Measurements from ENCODE around the gene FPGS. TPM values are rescaled to one million over a fixed set of nuclear protein-coding genes. Genes with fewer than 3 reads are reported as not detected.

FPGS gene
- total RNA-seq, 1 donor from 2014 or later, result 61.4 TPM

DNA sequence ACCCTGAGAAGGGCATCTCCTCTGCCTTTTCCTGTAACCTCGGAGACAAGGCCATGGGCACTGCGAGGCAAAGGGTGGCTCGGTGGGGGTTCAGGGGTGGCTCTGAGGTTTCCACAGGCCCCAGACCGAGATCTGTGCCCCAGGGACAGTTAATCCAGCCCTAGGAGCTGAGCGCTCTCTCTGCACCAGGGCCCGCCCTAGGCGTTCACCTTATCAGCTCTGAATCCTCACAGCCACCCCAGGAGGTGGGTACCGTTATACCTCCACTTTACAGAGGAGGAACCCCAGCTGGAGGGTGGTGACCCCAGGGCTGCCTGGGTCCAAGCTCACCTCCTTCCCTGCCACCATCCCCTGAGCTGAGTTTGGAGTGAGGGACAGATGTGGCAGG, 54.0 kb downstream of the FPGS start:
- TF ChIP-seq, protein P1, sequence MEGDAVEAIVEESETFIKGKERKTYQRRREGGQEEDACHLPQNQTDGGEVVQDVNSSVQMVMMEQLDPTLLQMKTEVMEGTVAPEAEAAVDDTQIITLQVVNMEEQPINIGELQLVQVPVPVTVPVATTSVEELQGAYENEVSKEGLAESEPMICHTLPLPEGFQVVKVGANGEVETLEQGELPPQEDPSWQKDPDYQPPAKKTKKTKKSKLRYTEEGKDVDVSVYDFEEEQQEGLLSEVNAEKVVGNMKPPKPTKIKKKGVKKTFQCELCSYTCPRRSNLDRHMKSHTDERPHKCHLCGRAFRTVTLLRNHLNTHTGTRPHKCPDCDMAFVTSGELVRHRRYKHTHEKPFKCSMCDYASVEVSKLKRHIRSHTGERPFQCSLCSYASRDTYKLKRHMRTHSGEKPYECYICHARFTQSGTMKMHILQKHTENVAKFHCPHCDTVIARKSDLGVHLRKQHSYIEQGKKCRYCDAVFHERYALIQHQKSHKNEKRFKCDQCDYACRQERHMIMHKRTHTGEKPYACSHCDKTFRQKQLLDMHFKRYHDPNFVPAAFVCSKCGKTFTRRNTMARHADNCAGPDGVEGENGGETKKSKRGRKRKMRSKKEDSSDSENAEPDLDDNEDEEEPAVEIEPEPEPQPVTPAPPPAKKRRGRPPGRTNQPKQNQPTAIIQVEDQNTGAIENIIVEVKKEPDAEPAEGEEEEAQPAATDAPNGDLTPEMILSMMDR (IDR thresholded peaks at IDR 0.05; ENCODE audit: unreplicated experiment), result no peak
- no peak for DNase-seq (ENCODE audit: low spot score in 2 of 2, unreplicated experiment in 2 of 2)
- Mint-ChIP-seq H3K4me3 (no peak overlapping the region), H3K9me3 (no peaks in the 10 kb centered on the region), H3K27me3 (ENCODE audit: low read depth) (no peaks in the 10 kb centered on the region), H3K4me1 (peaks cover 12% of the 10 kb centered on the region), H3K27ac (no peak overlapping the region), H3K36me3 (no peaks in the 10 kb centered on the region)

DNA sequence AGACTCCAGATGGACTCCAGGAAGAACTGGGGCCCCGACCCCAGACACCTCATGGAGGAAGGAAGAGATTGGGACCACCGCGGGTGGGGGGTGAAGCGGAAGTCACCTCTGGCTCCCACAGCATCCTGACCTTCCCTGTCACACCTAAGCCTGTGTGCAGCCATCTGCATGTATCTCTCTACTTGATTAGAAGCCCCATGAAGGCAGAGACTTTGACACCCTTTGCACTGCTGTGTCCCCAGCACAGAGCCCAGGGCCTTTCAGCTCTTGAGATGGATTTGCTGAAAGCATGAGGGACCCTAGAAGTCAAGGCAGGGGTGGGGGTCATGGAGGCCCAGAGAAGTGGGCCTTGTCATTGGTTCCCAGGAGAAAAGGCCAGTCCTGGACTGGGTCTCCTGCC, 54.6 kb downstream of the FPGS start:
- Mint-ChIP-seq H3K27me3 (ENCODE audit: low read depth) (no peaks in the 10 kb centered on the region), H3K4me3 (no peak overlapping the region), H3K4me1 (peaks cover 12% of the 10 kb centered on the region), H3K27ac (no peak overlapping the region), H3K9me3 (no peaks in the 10 kb centered on the region), H3K36me3 (no peaks in the 10 kb centered on the region)
- DNase-seq (ENCODE audit: low spot score in 2 of 2, unreplicated experiment in 2 of 2), result no peak
- TF ChIP-seq, protein P1 (IDR thresholded peaks at IDR 0.05; ENCODE audit: unreplicated experiment), result no peak

DNA sequence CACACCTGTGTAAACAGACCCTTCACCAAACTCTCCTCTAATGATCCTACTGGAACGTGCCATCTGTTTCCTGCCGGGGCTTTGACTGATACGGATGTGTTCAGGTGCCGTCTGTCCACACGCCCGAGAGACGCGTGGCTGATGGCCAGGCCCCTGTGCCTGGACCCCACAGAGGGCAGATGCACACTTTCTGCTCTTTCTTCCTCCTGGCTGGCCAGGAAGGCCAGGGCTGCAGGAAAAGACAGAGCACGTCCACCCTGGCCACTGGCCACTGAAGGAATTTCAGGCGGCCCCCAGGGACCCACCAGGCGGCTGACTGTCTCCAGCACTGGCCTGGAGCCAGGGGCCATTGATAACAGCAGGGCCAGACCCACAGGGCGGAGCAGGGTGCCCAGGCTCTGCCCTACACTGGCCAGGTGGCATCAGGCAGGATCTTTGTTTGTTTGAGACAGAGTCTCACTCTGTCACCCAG, 55.4 kb downstream of the FPGS start:
- DNase-seq (ENCODE audit: low spot score in 2 of 2, unreplicated experiment in 2 of 2), result no peak
- TF ChIP-seq, protein P1 (IDR thresholded peaks at IDR 0.05; ENCODE audit: unreplicated experiment), result no peak
- H3K9me3 Mint-ChIP-seq, result no peaks in the 10 kb centered on the region
- H3K4me3 Mint-ChIP-seq, result no peak overlapping the region
- H3K27me3 Mint-ChIP-seq (ENCODE audit: low read depth), result no peaks in the 10 kb centered on the region
- peak overlapping the region; percentile 75 for H3K27ac Mint-ChIP-seq
- no peaks in the 10 kb centered on the region for H3K36me3 Mint-ChIP-seq
- H3K4me1 Mint-ChIP-seq, result peaks cover 16% of the 10 kb centered on the region

DNA sequence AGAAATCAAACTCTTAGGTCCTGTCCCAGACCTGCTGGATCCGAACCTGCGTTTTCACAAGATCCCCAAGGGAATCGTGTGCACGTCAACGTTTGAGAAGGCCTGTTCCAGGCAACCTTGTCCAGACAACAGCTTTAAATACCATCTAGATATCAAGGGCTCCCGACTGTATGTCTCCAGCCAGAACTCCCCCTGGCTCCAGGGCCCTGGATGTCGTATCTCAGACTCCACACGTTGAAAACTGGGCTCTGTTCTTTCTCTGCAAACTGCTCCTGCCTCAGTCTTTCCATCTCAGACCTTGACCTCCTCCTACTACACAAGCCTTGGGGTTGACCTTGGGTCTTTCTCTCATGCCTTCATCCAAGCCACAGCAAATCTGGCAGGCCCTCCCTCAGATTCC, 57.6 kb downstream of the FPGS start:
- H3K27ac Mint-ChIP-seq, result no peak overlapping the region
- no peak overlapping the region for H3K4me3 Mint-ChIP-seq
- TF ChIP-seq, protein P1 (IDR thresholded peaks at IDR 0.05; ENCODE audit: unreplicated experiment), result no peak
- DNase-seq (ENCODE audit: low spot score in 2 of 2, unreplicated experiment in 2 of 2), result no peak
- peaks cover 17% of the 10 kb centered on the region for H3K4me1 Mint-ChIP-seq
- no peaks in the 10 kb centered on the region for H3K9me3 Mint-ChIP-seq
- H3K36me3 Mint-ChIP-seq, result no peaks in the 10 kb centered on the region
- H3K27me3 Mint-ChIP-seq (ENCODE audit: low read depth), result no peaks in the 10 kb centered on the region

DNA sequence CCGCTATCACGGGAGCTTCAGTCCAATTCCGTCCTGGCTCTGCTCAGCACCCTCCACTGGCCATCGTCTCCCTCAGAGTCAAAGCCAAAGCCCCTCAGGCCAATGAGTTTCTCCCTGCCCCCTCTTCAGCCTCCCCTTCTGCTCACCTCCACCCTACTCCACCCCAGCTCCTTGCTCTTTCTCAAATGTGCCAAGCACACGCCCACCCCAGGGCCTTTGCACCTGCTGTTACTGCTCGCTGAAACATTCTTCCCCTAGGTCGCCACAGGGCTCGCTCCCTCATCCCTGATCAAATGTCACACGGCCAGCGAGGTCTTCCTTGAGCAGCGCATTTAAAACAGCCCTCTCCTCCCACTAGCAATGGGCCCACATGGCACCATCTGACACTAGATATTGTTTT, 58.1 kb downstream of the FPGS start:
- Mint-ChIP-seq H3K4me1 (peaks cover 22% of the 10 kb centered on the region), H3K27ac (no peak overlapping the region), H3K36me3 (peaks cover 1% of the 10 kb centered on the region), H3K9me3 (no peaks in the 10 kb centered on the region), H3K4me3 (no peak overlapping the region), H3K27me3 (ENCODE audit: low read depth) (no peaks in the 10 kb centered on the region)
- TF ChIP-seq, protein P1 (IDR thresholded peaks at IDR 0.05; ENCODE audit: unreplicated experiment), result no peak
- no peak for DNase-seq (ENCODE audit: low spot score in 2 of 2, unreplicated experiment in 2 of 2)
